ENCODE measurements around the gene SGCG. TPM values are rescaled to one million over a fixed set of nuclear protein-coding genes. Genes with fewer than 3 reads are reported as not detected.
"Not testable (repeated sequence)": the region's sequence is repeated elsewhere in the genome, so short reads cannot be mapped to it uniquely, and the experiment has no call there.

SGCG gene
- total RNA-seq, 2 experiments from 2014 or later, result not detected

- no peak overlapping the region for H3K4me3 Mint-ChIP-seq
- H3K27me3 Mint-ChIP-seq, result peaks cover 31% of the 10 kb centered on the region
- CTCF ChIA-PET, result no interaction called here
- no peak overlapping the region for H3K27ac Mint-ChIP-seq
- no peaks in the 10 kb centered on the region for H3K36me3 Mint-ChIP-seq
- no peaks in the 10 kb centered on the region for H3K9me3 Mint-ChIP-seq (ENCODE audit: low read depth)
- DNase-seq (no peak), ATAC-seq (no peak)
- H3K4me1 Mint-ChIP-seq, result peaks cover 2% of the 10 kb centered on the region
Measured at GRCh38 chr13:23161481-23161825, 19.3 kb upstream of the SGCG start.

DNA sequence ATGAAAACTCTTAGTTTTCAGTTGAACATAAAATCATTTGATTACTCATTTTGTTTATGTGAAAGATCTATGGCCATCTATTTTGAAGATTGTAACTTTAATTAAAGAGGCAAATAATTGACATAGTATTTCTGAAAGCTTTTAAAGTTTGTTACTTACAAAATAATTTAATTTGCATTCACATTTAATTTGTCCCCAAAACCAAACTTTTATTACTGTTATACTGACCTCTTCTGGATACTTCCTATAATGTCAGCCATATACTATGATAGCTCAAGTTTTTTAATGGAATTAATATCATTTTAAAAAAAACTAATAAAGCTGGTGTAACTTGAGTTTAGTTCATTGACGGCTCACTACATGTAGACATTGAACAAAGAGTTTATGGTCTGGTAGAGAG, 4.9 kb upstream of the SGCG start:
- no peaks in the 10 kb centered on the region for H3K36me3 Mint-ChIP-seq

DNA sequence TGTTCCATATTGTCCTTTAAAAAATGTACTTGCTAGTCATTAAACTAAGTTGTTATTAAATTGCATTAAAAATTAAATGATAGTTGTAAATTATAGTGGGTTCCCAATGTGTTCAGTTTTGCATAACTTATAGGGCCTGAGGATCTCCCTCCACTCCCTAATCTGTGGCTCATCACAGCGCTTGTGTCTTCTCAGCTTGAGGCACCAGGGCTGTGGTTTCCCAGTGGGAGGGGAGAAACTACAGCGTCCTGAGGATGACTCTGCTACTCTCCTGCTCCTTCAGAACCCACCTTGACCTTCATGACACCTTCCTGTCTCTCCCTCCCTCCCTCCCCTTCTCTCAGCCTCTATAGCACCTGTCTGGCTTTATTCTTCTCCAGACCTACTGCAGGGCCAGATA, 1.4 kb downstream of the SGCG start:
- H3K4me3 Mint-ChIP-seq, result no peak overlapping the region
- H3K27ac Mint-ChIP-seq, result no peak overlapping the region
- CTCF ChIA-PET, result no interaction called here
- ATAC-seq (no peak), DNase-seq (no peak)
- H3K9me3 Mint-ChIP-seq (ENCODE audit: low read depth), result no peaks in the 10 kb centered on the region
- H3K27me3 Mint-ChIP-seq, result peaks cover 6% of the 10 kb centered on the region
- no peaks in the 10 kb centered on the region for H3K36me3 Mint-ChIP-seq
- no peaks in the 10 kb centered on the region for H3K4me1 Mint-ChIP-seq

More for the DNA sequence above, 4.9 kb upstream of the SGCG start:
- no peak for ATAC-seq
- CTCF ChIA-PET, result no interaction called here
- peaks cover 6% of the 10 kb centered on the region for H3K27me3 Mint-ChIP-seq
- no peak overlapping the region for H3K4me3 Mint-ChIP-seq
- H3K27ac Mint-ChIP-seq, result no peak overlapping the region
- H3K4me1 Mint-ChIP-seq, result no peaks in the 10 kb centered on the region
- no peak for DNase-seq
- H3K9me3 Mint-ChIP-seq (ENCODE audit: low read depth), result no peaks in the 10 kb centered on the region

DNA sequence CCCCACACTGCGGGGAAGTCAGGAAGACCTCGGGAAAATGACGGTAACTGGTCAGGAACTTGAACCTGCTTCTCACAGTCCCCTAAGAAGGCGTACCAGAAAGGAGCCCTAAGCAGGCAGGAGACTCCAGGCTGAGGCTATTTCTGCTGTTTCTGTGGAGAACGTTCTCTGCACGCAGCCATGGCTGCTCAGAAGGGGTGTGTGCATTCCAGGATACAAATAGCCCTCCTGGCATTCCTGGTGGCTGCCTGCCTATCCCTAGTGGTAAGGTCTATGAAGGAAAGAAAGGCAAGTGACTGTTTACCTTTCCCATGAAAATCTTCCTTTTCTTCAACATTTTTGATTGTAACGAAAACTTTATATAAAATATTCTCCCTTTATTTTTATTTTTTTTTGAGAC, 2.5 kb downstream of the SGCG start:
- DNase-seq, result no peak
- CTCF ChIA-PET, result no interaction called here
- no peak overlapping the region for H3K4me3 Mint-ChIP-seq
- H3K27me3 Mint-ChIP-seq, result peaks cover 6% of the 10 kb centered on the region
- no peaks in the 10 kb centered on the region for H3K4me1 Mint-ChIP-seq
- H3K27ac Mint-ChIP-seq, result no peak overlapping the region
- H3K9me3 Mint-ChIP-seq (ENCODE audit: low read depth), result no peaks in the 10 kb centered on the region
- H3K36me3 Mint-ChIP-seq, result no peaks in the 10 kb centered on the region
- no peak for ATAC-seq

- H3K27ac Mint-ChIP-seq, result no peak overlapping the region
- H3K4me3 Mint-ChIP-seq, result no peak overlapping the region
- no peak for ATAC-seq
- H3K27me3 Mint-ChIP-seq, result peaks cover 3% of the 10 kb centered on the region
- CTCF ChIA-PET, result no interaction called here
- no peaks in the 10 kb centered on the region for H3K4me1 Mint-ChIP-seq
- DNase-seq, result no peak
- no peaks in the 10 kb centered on the region for H3K36me3 Mint-ChIP-seq
- no peaks in the 10 kb centered on the region for H3K9me3 Mint-ChIP-seq (ENCODE audit: low read depth)
Measured at GRCh38 chr13:23185542-23185941, 4.8 kb downstream of the SGCG start.

DNA sequence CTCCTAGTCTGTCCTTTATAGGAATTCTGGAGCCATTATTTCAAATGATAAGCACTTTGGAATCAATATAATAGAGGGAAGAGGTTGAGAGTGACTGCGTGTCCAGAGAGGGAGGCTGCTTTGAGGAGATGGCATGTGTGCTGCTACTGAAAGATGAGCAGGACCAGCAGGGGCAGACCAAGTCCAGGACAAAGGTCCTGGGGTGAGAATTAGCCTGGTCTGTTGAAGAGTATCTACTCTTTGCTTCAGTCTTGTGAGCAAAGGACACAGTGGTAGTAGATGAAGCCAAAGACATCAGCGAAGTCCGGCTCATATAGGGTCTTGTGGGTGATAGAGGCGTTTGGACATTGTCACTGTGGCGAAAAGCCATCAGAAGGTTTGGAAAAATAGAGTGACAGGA, 21.1 kb downstream of the SGCG start:
- ATAC-seq (no peak), DNase-seq (no peak)
- Mint-ChIP-seq H3K4me1 (no peaks in the 10 kb centered on the region), H3K27me3 (peaks cover 8% of the 10 kb centered on the region), H3K27ac (no peak overlapping the region), H3K4me3 (no peak overlapping the region), H3K9me3 (ENCODE audit: low read depth) (no peaks in the 10 kb centered on the region), H3K36me3 (no peaks in the 10 kb centered on the region)
- CTCF ChIA-PET, result no interaction called here

DNA sequence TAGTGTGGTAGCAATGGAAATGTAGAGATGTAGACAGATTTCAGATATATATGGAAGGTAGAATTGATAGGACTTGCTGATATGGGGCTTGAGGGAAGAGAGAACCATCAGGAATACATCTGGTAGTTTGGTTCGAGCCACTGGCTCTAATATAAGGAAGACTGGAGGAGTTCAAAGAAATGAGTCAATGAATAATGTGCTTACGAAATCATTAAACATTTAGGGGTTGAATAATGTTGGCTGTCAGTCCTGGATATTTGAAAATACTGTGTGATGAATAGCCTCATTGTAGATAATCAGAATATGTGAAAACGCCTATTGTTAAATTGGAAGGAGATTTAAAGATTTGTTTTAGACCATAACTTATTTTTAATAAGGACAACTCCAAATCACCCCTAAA, 21.6 kb downstream of the SGCG start:
- Mint-ChIP-seq H3K4me3 (no peak overlapping the region), H3K36me3 (no peaks in the 10 kb centered on the region), H3K27me3 (peaks cover 8% of the 10 kb centered on the region), H3K27ac (no peak overlapping the region), H3K4me1 (no peaks in the 10 kb centered on the region), H3K9me3 (ENCODE audit: low read depth) (no peaks in the 10 kb centered on the region)
- no peak for DNase-seq
- CTCF ChIA-PET, result no interaction called here
- no peak for ATAC-seq

- H3K27me3 Mint-ChIP-seq, result peaks cover 8% of the 10 kb centered on the region
- H3K4me1 Mint-ChIP-seq, result no peaks in the 10 kb centered on the region
- no peak for DNase-seq
- no peaks in the 10 kb centered on the region for H3K9me3 Mint-ChIP-seq (ENCODE audit: low read depth)
- no peak for ATAC-seq
- no peaks in the 10 kb centered on the region for H3K36me3 Mint-ChIP-seq
- H3K4me3 Mint-ChIP-seq, result no peak overlapping the region
- CTCF ChIA-PET, result no interaction called here
- H3K27ac Mint-ChIP-seq, result no peak overlapping the region
Measured at GRCh38 chr13:23203516-23203915, 22.7 kb downstream of the SGCG start.

DNA sequence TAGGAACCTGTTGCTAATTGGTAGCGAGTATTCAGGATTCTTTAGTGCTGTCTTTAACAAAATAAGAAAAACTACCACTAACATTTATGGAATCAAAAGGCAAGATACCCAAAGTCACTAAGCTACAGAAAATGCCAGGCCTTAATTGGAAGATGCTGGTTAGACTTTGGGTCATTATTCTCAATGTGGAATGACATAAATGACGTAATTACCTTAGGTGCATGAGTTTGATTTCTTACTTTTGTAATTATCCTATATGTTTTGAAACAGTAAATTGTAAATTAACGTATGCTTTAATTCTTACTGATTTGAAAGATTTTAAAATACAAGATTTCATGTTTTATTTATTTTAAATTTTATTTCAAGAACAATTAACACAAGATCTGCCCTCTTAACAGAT, 25.0 kb downstream of the SGCG start:
- H3K4me1 Mint-ChIP-seq, result no peaks in the 10 kb centered on the region
- no peaks in the 10 kb centered on the region for H3K9me3 Mint-ChIP-seq (ENCODE audit: low read depth)
- ATAC-seq, result no peak
- no peaks in the 10 kb centered on the region for H3K36me3 Mint-ChIP-seq
- no peak overlapping the region for H3K4me3 Mint-ChIP-seq
- no peak for DNase-seq
- peaks cover 8% of the 10 kb centered on the region for H3K27me3 Mint-ChIP-seq
- CTCF ChIA-PET, result no interaction called here
- no peak overlapping the region for H3K27ac Mint-ChIP-seq

- H3K4me3 Mint-ChIP-seq, result no peak overlapping the region
- DNase-seq, result no peak
- no peak for ATAC-seq
- H3K4me1 Mint-ChIP-seq, result no peaks in the 10 kb centered on the region
- peaks cover 3% of the 10 kb centered on the region for H3K9me3 Mint-ChIP-seq (ENCODE audit: low read depth)
- H3K27ac Mint-ChIP-seq, result no peak overlapping the region
- CTCF ChIA-PET, result interaction anchor here (1.6 kb wide), 1 partner anchor 16 kb away, joined by 4 read pairs; no protein-coding TSS in a partner anchor
- H3K36me3 Mint-ChIP-seq, result no peaks in the 10 kb centered on the region
- H3K27me3 Mint-ChIP-seq, result no peaks in the 10 kb centered on the region
Measured at GRCh38 chr13:23212671-23213070, 31.9 kb downstream of the SGCG start.

DNA sequence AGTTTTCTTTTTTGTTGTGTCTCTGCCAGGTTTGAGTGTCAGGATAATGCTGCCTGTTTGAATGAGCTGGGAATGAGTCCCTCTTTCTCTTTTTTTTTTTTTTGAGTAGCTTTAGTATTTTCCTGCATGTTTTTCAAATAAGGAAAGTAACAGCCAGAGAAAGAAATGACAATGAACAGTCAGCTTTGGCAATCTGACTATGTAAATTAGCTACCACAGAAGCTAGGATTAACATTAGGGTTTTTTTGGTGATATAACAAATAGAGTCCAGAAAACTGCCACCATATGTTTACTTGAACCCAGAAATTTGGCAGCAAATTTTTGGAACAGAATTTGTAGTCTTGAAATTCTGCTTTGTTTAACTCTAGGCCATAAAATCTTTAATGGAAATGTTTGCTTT, 50.5 kb downstream of the SGCG start:
- no peaks in the 10 kb centered on the region for H3K9me3 Mint-ChIP-seq (ENCODE audit: low read depth)
- no peak overlapping the region for H3K4me3 Mint-ChIP-seq
- no peak for ATAC-seq
- CTCF ChIA-PET, result no interaction called here
- no peaks in the 10 kb centered on the region for H3K4me1 Mint-ChIP-seq
- H3K27me3 Mint-ChIP-seq, result peaks cover 9% of the 10 kb centered on the region
- no peak overlapping the region for H3K27ac Mint-ChIP-seq
- H3K36me3 Mint-ChIP-seq, result no peaks in the 10 kb centered on the region
- no peak for DNase-seq

DNA sequence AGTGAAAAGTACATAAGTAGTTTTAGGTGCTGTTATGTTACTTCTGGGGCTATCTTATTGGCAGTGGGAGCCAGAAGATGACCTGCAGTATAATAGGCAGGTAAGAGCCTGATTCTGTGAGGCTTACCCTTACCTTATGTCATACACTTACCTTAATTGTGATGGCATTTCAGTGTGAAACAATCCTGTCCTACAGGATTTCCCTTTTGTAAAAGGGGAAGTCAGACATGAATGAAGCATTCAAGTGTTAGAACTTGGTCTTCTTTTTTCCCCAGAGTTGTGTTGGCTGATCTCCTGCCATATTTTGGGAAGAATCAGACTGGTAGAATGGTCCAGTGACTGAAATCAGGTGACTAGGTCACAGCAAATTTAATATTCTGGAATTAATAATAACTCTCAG, 55.2 kb downstream of the SGCG start:
- no peak for ATAC-seq
- H3K4me1 Mint-ChIP-seq, result no peaks in the 10 kb centered on the region
- H3K4me3 Mint-ChIP-seq, result no peak overlapping the region
- no peak for DNase-seq
- H3K36me3 Mint-ChIP-seq, result no peaks in the 10 kb centered on the region
- CTCF ChIA-PET, result no interaction called here
- H3K9me3 Mint-ChIP-seq (ENCODE audit: low read depth), result no peaks in the 10 kb centered on the region
- no peak overlapping the region for H3K27ac Mint-ChIP-seq
- peaks cover 23% of the 10 kb centered on the region for H3K27me3 Mint-ChIP-seq

DNA sequence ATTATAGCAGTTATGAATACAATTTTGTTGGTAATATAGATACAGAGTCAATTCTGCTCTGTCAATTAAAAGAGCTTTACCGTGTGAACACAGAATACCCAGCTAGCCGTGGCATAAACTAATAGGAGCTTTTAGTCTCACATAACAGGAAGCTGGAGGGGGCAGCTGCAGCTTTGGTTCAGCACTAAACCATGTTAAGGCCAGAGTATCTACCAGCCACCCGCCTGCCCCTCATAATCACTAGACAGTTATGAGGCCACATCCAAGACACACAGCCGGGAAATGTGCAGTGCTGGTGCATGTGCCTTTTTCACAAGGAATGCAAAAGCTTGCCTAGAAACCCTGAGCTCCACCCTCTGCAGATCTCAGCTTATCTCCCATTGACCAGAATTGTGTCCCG, 62.3 kb downstream of the SGCG start:
- H3K36me3 Mint-ChIP-seq, result no peaks in the 10 kb centered on the region
- no peaks in the 10 kb centered on the region for H3K9me3 Mint-ChIP-seq (ENCODE audit: low read depth)
- H3K27ac Mint-ChIP-seq, result no peak overlapping the region
- CTCF ChIA-PET, result no interaction called here
- no peaks in the 10 kb centered on the region for H3K4me1 Mint-ChIP-seq
- DNase-seq (no peak), ATAC-seq (no peak)
- peaks cover 20% of the 10 kb centered on the region for H3K27me3 Mint-ChIP-seq
- H3K4me3 Mint-ChIP-seq, result no peak overlapping the region

- H3K36me3 Mint-ChIP-seq; ATAC-seq; H3K4me3 Mint-ChIP-seq; H3K4me1 Mint-ChIP-seq; CTCF ChIA-PET; H3K27ac Mint-ChIP-seq; DNase-seq; H3K9me3 Mint-ChIP-seq (ENCODE audit: low read depth); H3K27me3 Mint-ChIP-seq: not testable (repeated sequence)
Measured at GRCh38 chr13:23248410-23248809, 67.6 kb downstream of the SGCG start.

DNA sequence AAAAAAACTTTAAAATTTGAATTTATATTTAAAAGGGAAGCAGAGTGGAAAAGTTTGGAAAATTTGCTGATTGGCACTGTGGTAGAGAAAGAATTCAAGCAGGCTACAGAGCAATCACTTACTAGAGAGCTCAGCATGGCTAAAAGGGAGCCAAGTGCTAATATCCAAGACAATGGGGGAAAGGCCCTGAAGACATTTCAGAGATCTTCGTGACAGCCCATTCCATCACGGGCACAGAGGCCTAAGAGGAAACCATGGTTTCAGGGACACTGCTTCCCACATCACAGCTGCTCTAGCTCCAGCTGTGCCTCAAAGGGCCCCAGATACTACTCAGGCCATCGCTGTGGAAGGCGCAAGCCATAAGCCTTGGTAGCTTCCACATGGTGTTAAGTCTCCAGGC, 73.7 kb downstream of the SGCG start:
- Mint-ChIP-seq H3K9me3 (ENCODE audit: low read depth) (peaks cover 4% of the 10 kb centered on the region), H3K4me3 (no peak overlapping the region), H3K36me3 (no peaks in the 10 kb centered on the region), H3K4me1 (no peaks in the 10 kb centered on the region), H3K27me3 (peaks cover 5% of the 10 kb centered on the region), H3K27ac (no peak overlapping the region)
- ATAC-seq (no peak), DNase-seq (no peak)
- CTCF ChIA-PET, result no interaction called here
